GM12874 (cell line): ENCODE data around the gene ITPRIPL2.

Experiments used
- TF ChIP-seq, protein P1 (sequence below): IDR thresholded peaks from 2 replicates; pipeline ENCODE4 v1.5.1; 2011; ENCODE audit warnings: low read depth, mild to moderate bottlenecking, control low read depth, low read length, moderate library complexity; ENCODE audit not compliant: insufficient read depth

The ITPRIPL2 gene

DNA sequence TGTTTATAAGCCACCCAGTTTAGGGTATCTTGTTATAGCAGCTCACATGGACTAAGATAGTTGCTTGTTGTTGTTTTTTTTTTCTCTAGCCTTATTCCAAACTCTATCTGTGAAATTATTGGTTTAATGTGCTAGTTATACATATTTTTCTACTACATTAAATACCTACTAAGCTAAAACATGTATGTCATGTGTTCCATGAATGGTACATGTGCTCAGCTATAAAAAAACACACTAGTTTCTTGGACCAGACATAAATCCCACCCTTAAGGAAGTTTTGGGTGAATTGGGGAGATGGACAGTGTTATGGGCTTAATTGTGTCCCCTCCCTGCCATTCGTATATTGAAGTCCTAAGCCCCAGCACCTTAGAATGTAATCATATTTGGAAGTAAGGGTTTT lies 19.8 kb downstream of the ITPRIPL2 start:
- TF ChIP-seq, protein P1, sequence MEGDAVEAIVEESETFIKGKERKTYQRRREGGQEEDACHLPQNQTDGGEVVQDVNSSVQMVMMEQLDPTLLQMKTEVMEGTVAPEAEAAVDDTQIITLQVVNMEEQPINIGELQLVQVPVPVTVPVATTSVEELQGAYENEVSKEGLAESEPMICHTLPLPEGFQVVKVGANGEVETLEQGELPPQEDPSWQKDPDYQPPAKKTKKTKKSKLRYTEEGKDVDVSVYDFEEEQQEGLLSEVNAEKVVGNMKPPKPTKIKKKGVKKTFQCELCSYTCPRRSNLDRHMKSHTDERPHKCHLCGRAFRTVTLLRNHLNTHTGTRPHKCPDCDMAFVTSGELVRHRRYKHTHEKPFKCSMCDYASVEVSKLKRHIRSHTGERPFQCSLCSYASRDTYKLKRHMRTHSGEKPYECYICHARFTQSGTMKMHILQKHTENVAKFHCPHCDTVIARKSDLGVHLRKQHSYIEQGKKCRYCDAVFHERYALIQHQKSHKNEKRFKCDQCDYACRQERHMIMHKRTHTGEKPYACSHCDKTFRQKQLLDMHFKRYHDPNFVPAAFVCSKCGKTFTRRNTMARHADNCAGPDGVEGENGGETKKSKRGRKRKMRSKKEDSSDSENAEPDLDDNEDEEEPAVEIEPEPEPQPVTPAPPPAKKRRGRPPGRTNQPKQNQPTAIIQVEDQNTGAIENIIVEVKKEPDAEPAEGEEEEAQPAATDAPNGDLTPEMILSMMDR, result no peak

DNA sequence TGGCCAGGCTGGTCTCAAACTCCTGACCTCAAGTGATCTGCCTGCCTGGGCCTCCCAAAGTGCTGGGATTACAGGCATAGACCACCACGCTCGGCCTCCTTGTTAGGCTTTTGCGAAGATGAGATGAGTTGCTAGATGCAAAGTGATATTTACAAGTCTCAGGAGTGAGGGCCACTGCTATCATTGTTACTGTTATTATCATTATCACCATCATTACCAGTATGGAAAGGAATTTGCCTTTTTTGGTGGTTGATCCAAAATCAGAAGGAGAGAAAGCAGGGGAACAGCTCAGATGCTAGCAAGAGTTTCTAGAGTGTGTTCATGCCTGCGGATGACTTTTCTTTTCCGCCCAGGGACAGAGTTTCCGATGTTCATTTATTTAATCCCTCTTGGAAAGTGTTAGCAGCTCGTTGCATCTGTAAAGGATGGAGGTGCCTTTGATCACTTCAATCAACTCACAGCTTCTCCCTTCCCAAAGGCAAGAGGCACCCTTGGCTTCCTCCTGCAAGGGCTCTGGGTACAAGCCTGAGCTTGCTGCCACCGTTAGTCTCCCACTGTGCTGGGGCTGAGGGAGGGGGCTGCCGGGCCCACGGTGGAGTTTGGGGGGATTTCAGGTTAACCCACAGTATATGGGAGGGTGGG lies 21.6 kb downstream of the ITPRIPL2 start:
- TF ChIP-seq, protein P1, result no peak

DNA sequence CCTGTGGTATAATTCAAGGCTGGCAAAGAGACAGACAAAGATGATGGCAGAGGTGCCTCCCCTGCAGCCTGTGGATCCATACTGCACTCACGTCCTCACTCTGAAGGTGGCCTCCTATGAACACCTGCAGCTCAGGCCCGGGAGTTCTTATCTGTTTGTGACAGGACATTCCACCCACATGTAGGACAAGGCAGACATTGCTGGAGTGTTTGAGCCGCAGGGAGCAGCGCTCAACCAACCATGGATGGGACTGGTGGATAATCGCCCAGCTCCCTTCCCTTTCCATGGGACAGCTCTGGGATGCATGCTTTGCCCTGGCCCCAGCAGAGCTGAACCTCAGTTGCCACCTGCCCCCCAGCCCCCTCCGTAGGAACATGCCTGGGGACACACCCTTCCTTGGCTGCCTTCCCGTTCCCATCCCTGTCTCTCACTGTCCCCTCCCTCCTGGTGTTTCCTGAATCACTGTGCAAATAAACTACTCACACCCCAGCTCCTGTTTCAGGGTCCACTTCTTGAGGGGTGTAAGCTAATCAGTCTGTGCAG lies 22.2 kb downstream of the ITPRIPL2 start:
- TF ChIP-seq, protein P1, result no peak

DNA sequence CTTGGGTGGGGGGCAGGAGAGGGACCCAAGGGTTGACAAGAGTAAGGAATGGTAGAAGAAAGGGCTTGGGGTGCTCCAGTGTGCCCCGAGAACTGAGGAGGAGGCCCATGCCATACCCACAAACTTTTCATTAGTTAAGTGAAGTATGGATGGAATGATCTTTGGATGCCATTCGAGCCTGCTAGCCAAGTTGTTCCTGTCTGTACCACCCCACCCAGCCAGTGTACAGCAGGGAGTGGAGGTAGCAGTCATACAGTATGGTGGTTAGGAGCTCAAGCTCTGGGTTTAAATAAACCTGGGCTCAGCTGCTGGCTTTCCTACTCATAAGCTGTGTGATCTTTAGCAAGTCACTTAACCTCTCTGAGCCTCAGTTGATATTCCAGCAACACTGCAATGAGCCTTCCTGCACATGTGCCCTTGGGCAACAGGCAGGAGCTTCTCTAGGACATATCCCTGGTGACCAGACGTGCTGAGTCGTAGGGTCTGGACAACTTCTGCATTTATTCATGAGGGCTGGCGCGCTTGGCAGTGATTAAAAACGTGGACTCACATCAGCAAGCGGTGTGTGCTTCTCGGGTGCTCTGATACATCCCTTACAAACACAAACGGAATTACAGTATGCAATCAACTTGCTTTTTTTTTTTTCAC lies 22.9 kb downstream of the ITPRIPL2 start:
- TF ChIP-seq, protein P1, result no peak

DNA sequence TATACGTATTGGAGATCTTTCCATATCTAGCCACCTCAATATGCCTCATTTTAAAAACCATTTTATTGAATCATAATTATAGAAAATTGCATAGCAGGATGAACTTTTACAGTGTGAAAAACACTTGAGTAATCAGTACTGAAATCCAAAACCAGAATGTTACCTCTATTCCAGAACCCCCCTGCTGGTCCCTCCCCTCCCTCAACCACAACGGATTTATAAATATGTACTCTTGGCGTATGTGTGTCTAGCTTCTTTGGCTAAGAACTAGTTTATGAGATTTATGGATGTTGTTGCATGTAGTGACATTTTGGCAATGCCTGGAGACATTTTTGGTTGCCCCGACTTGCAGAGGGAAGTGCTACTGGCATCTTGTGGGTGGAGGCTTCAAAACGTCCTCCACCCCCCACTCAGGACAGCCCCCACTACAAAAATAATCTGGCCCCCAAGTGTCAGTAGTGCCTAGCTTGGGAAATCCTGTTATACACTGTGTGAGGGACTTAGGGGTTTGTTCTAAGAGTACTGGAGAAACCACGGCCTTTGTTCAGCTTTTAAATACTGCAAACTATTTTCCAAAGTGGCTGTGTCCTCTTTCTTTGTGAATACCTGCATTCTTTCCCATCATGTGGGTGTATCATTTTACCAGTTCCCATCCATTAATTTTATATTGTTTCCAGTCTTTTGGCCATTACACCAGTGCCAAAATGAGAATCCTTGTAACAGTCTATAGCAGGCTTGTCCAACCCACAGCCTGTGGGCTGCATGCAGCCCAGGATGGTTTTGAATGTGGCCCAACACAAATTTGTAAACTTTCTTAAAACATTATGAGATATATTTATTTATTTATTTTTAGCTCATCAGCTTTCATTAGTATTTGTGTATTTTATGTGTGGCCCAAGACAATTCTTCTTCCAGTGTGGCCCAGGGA lies 23.7 kb downstream of the ITPRIPL2 start:
- TF ChIP-seq, protein P1, result no peak

DNA sequence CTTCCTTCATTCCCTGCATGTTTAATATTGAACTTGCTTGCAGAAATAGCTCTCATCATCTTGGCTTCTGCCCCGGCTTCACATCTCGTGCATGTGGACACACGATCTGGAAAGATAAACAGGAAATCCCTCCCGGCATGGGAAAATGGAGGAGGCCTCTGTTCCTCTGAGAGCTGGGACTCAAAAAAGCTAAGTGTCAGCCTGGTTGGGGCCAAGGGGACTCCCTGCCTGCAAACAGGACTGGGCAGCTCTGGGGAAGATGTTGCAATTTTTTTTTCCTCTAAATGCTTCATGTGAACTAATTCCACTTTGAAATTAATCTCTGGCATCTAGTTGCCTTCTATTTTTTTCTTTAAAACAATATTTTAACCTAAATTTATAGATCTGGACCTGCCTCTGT lies 24.8 kb downstream of the ITPRIPL2 start:
- TF ChIP-seq, protein P1, result no peak

DNA sequence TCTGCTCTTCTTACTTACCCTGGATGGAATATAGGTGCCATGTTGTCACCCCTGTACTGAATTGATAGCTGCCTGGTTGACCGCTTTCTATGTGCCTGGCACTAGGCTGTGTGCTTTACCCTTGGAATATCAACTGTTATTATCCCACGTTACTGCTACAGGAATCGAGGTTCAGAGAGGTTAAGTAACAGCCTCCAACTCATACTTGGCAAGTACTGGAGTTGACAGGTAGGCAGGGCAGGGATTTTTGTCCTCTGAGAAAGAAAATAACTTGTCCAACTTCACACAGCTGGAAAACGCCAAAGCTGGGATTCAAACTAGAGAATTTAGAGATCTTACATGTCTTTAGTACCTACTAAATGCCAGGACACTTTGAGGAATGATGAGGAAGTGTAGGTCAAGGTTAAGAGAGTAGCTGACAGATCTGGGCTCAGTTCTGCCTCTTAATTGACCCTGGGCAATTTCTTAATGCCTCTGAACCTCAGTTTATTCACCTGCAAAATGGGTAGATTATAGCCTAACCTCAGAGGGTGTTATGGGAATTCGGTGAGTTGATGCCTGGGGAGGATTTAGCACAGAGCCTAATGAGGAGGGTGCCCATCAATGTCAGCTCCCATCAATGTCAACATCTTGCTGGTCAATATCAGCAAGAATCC lies 25.8 kb downstream of the ITPRIPL2 start:
- TF ChIP-seq, protein P1, result no peak
